ENCODE measurements around the gene CCDC38.

- TF ChIP-seq, protein P1, sequence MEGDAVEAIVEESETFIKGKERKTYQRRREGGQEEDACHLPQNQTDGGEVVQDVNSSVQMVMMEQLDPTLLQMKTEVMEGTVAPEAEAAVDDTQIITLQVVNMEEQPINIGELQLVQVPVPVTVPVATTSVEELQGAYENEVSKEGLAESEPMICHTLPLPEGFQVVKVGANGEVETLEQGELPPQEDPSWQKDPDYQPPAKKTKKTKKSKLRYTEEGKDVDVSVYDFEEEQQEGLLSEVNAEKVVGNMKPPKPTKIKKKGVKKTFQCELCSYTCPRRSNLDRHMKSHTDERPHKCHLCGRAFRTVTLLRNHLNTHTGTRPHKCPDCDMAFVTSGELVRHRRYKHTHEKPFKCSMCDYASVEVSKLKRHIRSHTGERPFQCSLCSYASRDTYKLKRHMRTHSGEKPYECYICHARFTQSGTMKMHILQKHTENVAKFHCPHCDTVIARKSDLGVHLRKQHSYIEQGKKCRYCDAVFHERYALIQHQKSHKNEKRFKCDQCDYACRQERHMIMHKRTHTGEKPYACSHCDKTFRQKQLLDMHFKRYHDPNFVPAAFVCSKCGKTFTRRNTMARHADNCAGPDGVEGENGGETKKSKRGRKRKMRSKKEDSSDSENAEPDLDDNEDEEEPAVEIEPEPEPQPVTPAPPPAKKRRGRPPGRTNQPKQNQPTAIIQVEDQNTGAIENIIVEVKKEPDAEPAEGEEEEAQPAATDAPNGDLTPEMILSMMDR (IDR thresholded peaks at IDR 0.05; ENCODE audit: low read length), result no peak
- no peak for TF ChIP-seq EZH2 (IDR thresholded peaks at IDR 0.05; ENCODE audit: borderline replicate concordance, low read length)
Observed at GRCh38 chr12:95970905-95971304, 28.5 kb upstream of the CCDC38 start.
